GM18526 (cell line): ENCODE measurements around the gene MTCL1.

Experiments used
- POLR2A ChIP-seq: IDR thresholded peaks from 3 replicates; pipeline ENCODE4 v1.6.1; 2011; ENCODE audit not compliant: insufficient read length; ENCODE audit errors: extremely low read depth

Gene MTCL1

GRCh38 chr18:8763611-8764010, 58.3 kb downstream of the MTCL1 start:
- no peak for TF ChIP-seq POLR2A

DNA sequence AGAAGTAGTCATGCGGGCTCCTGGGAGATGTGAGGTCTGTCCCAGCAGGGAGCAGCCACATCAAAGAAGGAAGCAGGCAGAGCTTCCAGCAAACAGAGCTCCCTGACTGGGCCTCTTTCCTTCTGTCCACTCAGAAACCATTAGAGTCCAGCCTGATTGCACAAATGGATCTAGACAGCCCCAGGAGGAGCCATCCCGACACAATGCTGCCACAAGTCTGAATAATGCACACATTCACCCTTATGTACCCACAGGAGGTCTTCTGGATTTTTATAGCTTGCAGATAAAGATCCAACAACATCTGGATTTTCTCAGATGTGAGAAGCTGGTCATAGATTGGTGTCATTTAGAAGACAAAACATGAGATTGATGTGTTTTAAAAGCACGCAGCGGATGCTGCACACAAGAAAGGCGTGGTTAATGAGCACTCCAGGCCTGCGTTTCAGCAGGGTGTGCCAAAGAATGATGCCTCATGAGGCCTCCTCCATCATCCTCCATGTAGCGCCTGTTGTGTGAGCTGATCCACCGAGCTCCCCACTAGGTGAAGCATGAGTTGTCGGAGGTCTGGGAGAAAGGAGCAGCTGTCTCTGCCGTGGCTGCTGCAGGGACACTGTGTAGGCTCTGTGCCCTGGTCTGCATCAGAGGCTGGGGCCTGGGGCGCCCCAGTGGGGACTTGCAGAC, 60.6 kb downstream of the MTCL1 start:
- no peak for TF ChIP-seq POLR2A

GRCh38 chr18:8766559-8767293, 61.4 kb downstream of the MTCL1 start:
- TF ChIP-seq POLR2A = no peak

- no peak for TF ChIP-seq POLR2A
Measured at GRCh38 chr18:8767340-8767739, 62.0 kb downstream of the MTCL1 start.

GRCh38 chr18:8769509-8770095, 64.2 kb downstream of the MTCL1 start:
- TF ChIP-seq POLR2A = no peak

GRCh38 chr18:8770657-8771056, 65.3 kb downstream of the MTCL1 start:
- no peak for TF ChIP-seq POLR2A

DNA sequence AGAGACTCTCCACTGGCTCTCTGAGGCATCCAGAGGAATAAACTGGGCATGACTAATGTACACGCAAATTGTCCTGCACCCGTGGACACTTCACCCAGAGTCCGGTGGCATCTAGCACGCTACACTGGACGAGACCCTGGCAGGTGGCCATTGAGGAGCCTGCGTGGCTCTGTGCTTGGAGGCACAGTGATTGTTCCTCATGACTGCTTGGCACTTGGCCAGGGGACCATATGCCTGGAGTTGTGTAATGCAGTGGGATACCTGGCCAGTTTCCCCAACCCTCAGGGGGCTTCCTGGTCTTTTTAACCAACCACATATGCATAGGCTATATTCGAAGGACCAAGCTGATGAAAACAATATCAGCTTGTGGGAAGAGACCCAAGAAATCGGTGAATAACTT, 66.6 kb downstream of the MTCL1 start:
- TF ChIP-seq POLR2A = no peak

DNA sequence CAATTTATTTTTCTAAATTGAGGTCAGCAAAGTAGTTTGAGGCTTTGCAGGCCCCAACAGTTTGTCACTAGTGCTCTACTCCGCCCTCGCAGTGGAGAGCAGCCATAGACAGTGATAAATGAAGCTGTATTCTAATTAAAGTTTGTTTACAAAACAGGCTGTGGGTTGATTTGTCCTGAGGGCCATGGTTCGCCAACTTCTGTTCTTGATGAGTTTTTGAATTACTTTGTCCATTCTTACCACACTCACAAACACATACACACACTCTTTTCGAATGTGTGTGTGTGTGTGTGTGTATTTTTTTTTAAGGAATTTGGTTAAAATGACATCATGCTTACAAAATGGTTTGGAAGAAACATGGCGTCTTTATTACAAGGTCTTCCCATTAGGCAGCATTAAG, 68.6 kb downstream of the MTCL1 start:
- TF ChIP-seq POLR2A = no peak

DNA sequence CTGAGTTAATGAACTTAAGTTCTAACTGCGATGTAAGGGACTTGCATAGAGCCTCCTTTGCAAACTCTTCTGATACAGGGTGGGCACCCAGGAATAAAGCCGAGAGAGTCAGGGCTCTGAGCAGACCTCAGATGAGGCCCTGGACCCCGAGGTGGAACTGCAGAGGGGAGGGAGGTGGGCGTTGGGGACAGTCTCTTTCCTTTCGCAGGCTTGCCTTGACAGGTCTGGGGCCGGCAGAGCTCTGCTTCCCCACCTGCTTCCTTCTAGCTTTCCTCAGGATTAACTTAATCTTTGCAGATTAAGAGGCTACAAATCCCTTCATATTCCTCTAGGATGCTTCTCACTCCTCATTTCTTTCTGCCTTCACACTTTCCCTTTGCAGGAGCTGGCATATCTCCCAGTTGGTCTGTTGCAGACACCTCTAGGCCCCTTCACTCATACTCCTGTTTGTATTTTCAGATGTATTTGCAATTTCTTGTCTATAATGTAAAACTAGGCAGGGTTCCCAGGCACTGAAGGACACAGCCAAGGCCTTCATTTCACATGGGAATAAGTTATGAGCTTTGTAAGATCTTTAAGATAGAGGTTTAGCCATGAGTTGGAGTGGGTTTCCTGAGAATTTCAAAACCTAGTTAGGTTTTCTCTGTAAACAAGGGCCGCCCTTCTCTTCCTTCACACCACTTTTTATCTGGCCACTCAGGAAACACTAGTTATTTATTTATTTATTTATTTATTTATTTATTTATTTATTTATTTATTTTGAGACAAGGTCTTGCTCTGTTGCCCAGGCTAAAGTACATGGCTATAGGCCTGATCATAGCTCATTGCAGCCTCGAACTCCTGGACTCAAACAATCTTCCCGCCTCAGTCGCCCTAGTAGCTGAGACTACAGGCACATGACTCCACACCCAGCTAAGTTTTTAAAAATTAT, 70.9 kb downstream of the MTCL1 start:
- TF ChIP-seq POLR2A = no peak

DNA sequence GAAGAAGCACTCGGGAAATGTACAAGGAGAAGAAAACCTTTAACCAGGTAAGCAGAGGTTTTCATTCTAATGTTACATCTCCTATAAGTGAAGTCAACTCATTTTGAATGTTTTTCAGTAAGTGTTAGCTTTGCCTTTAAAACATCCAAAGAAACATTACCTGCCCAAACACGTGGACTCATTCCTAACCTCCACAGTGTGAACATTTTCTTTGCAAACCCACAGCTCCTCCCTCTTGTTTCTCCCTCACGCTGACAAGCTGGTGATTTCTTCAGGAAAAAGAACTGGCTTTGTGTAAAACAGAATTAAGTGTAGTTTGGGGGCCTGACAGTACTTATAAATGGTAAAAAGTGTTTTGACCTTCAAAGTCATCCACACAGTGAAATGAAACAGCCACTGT, 72.5 kb downstream of the MTCL1 start:
- TF ChIP-seq POLR2A = no peak

- TF ChIP-seq POLR2A = no peak
Measured at GRCh38 chr18:8778386-8778785, 73.0 kb downstream of the MTCL1 start.

DNA sequence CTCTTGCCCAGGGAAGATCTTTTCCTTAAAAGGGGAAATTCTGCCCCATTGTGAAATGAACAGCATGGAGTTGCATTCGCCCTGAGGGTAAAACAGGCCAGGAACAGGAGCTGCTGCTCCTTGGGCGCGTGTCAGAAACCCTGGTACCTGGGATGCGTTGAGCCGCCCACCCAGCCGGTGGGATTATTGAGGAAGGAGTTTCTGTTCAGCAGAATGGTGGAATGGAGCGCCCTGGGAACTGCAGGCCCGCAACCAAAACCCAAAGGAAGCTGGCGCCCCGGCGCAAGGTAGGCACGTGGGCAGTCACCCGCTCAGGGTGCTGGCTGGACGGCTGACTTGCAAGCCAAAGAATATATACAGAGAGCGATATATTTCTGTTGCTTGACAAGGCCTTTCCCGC, 73.5 kb downstream of the MTCL1 start:
- no peak for TF ChIP-seq POLR2A

GRCh38 chr18:8779251-8779650, 73.9 kb downstream of the MTCL1 start:
- TF ChIP-seq POLR2A = no peak

DNA sequence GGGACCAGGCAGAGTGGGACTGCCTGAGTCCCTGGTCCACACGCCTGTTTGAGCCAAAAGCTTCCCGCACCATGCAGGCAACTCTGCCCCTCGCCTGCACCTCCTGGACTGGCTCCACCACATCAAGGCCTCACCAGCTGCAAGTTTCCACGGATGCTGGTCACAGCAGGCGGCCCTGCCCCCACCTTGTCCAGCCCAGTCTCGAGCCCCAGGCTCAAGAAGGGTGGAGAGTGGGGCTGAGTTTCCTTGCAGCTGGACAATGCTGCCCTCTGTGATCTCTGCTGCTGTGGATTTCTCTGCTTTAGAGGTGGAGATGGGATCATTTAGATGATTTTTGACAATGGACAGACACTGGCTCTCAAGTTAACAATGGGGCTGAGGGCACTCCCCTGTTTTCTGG, 74.9 kb downstream of the MTCL1 start:
- TF ChIP-seq POLR2A = no peak

GRCh38 chr18:8781671-8782070, 76.3 kb downstream of the MTCL1 start:
- TF ChIP-seq POLR2A = no peak

DNA sequence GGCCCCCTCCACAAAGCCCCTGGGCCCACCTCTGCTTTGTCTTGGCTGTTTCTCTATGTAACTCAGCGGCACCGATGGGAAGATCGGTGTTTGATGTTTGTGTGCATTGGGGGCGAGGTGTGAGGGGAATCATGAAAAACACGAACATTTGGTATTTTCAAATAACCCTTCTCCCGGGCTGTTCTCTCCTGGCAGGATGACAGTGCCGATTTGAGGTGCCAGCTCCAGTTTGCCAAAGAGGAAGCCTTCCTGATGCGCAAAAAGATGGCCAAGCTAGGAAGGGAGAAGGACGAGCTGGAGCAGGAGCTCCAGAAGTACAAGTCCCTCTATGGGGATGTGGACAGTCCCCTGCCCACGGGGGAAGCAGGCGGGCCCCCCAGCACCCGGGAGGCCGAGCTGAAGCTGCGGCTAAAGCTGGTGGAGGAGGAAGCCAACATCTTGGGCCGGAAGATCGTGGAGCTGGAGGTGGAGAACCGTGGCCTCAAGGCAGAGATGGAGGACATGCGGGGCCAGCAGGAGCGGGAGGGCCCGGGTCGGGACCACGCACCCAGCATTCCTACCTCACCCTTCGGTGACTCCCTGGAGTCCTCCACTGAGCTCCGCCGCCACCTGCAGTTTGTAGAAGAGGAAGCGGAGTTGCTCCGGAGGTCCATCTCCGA, 78.1 kb downstream of the MTCL1 start:
- TF ChIP-seq POLR2A = no peak
